ENCODE data around the gene SASH3.

DNA sequence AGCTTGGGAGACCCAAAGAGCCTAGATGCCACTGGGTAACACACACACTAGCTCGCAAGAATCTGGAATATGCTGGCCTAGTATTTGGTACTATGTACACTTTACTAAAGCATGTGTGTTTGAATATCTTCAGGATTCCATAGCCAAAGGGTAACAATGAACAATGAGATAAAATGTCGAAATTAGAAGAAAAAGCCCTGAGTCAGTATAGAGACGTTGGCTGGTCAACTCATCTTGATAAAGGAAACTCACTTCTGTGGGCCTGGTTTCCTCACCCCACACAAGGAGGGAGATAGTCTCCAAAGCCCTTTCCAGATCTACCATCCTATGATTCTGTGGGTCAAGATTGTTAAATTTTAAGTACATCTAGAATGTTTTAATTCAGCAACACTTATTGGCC is 57.1 kb downstream of the SASH3 start:
- TF ChIP-seq, protein P1, sequence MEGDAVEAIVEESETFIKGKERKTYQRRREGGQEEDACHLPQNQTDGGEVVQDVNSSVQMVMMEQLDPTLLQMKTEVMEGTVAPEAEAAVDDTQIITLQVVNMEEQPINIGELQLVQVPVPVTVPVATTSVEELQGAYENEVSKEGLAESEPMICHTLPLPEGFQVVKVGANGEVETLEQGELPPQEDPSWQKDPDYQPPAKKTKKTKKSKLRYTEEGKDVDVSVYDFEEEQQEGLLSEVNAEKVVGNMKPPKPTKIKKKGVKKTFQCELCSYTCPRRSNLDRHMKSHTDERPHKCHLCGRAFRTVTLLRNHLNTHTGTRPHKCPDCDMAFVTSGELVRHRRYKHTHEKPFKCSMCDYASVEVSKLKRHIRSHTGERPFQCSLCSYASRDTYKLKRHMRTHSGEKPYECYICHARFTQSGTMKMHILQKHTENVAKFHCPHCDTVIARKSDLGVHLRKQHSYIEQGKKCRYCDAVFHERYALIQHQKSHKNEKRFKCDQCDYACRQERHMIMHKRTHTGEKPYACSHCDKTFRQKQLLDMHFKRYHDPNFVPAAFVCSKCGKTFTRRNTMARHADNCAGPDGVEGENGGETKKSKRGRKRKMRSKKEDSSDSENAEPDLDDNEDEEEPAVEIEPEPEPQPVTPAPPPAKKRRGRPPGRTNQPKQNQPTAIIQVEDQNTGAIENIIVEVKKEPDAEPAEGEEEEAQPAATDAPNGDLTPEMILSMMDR (IDR thresholded peaks at IDR 0.05; ENCODE audit: insufficient read depth, low read length, poor library complexity, severe bottlenecking): no peak
- no peak for TF ChIP-seq EZH2phosphoT487 (conservative IDR thresholded peaks at IDR 0.05; ENCODE audit: low read length)
